H1 (cell line): ENCODE data around the gene KLF2. TPM values are rescaled to one million over a fixed set of nuclear protein-coding genes. Genes with fewer than 3 reads are reported as not detected.

Experiments used
- BCL11A ChIP-seq, 2 experiments: IDR thresholded peaks; one replicate each; pipeline ENCODE4 v1.6.1; 2011; ENCODE audit warnings: low read depth in 2 of 2, low read length in 2 of 2, mild to moderate bottlenecking in 2 of 2
- CREB1 ChIP-seq: IDR thresholded peaks from 2 replicates; pipeline ENCODE4 v1.6.1; 2012; ENCODE audit warnings: inconsistent platforms
- EP300 ChIP-seq, 2 experiments: IDR thresholded peaks; 1 replicate in 1 of 2; 2 replicates in 1 of 2; pipeline ENCODE4 v1.6.1; 2011 to 2012; ENCODE audit warnings: low read depth in 2 of 2, low read length in 2 of 2, mild to moderate bottlenecking in 2 of 2, borderline replicate concordance in 1 of 2, inconsistent platforms in 1 of 2, moderate library complexity in 1 of 2
- KDM1A ChIP-seq: fragments of 200-600, 300-600 bp; sonication (generic); IDR thresholded peaks from 2 replicates; pipeline ENCODE4 v1.7.1; 2016; ENCODE audit warnings: mild to moderate bottlenecking, low read length, borderline replicate concordance
- SUZ12 ChIP-seq: fragments of 200-600 bp; sonication (generic); IDR thresholded peaks from 2 replicates; pipeline ENCODE4 v1.6.1; 2012; ENCODE audit warnings: mild to moderate bottlenecking, inconsistent platforms, low read length, moderate library complexity, mixed read lengths
- YY1 ChIP-seq: IDR thresholded peaks from 2 replicates; pipeline ENCODE4 v1.6.1; 2011; ENCODE audit warnings: low read depth, mild to moderate bottlenecking, low read length
- polyA plus RNA-seq, 7 experiments: library from polyadenylated mRNA; depleted of rRNA in 3 of 7; stranded (reverse) in 5 of 7; unstranded in 2 of 7; fragments of >200 nt in 5 of 7; fragments of 200-250 nt in 2 of 7; gene quantifications; 1 replicate in 5 of 7; 2 replicates in 1 of 7; 4 replicates in 1 of 7; pipeline versions ENCODE4 v1.2.1 to v1.2.3, GENCODE V29; 2011 to 2013; ENCODE audit warnings: missing spikeins in 2 of 7, mixed read lengths in 2 of 7
- total RNA-seq: library from RNA; stranded (reverse); fragmentation: NEBNext Ultra II Directional; extraction: Animal tissue kit (Norgen Biotek cat#: 25700); gene quantifications from 2 replicates; pipeline ENCODE4 v1.2.1, GENCODE V29; 2021

The KLF2 gene
- total and polyA plus RNA-seq, 2 of the 8 experiments (the other 6 are each of a cell fraction or from before 2014, with no cell fraction given), result 0.19 to 0.33 TPM

GRCh38 chr19:16325161-16325527 lies 518 bp downstream of the KLF2 start (continued):
- TF ChIP-seq BCL11A (IDR thresholded peaks at IDR 0.05; ENCODE audit: low read depth in 2 of 2, low read length in 2 of 2) (no peak), SUZ12 (peak; percentile 48), KDM1A (no peak), YY1 (no peak), CREB1 (no peak), EP300 (IDR thresholded peaks at IDR 0.05; ENCODE audit: borderline replicate concordance in 1 of 2, low read depth in 2 of 2, low read length in 2 of 2) (no peak)
- TF ChIP-seq, all 59 proteins: peak for 5
